Body of pancreas (tissue), 4 donors: ENCODE data around the gene AOX1. TPM values are rescaled to one million over a fixed set of nuclear protein-coding genes. Genes with fewer than 3 reads are reported as not detected.

Experiments used
- ATAC-seq: fragments of 150-250 bp; one replicate; pipeline ENCODE4 v1.9.1; 2016
- DNase-seq, 4 donors: peaks; one replicate each; pipeline ENCODE4 v3.0.0-alpha.2; 2019
- H3K27ac ChIP-seq, 4 donors: fragments of 200-600 bp; sonication (generic); 1 replicate in 3 of 4; 2 replicates in 1 of 4; pipeline versions ENCODE4 v1.5.1 to v1.6.1; 2016 to 2019; ENCODE audit warnings: mild to moderate bottlenecking in 1 of 4, mixed read lengths in 1 of 4, moderate library complexity in 1 of 4
- H3K27me3 ChIP-seq, 2 donors: fragments of 200-600 bp; sonication (generic); one replicate each; pipeline ENCODE4 v1.6.0; 2016; ENCODE audit warnings: mild to moderate bottlenecking in 1 of 2
- H3K36me3 ChIP-seq, 2 donors: fragments of 200-600 bp; sonication (generic); replicated peaks in 1 of 2; 2 replicates each; pipeline ENCODE4 v1.5.1; 2016; ENCODE audit warnings: low read depth in 2 of 2; ENCODE audit not compliant: insufficient read depth in 1 of 2
- H3K4me1 ChIP-seq: fragments of 200-600 bp; sonication (generic); one replicate; pipeline ENCODE4 v1.6.0; 2016
- H3K4me3 ChIP-seq, 2 donors: fragments of 200-600 bp; sonication (generic); 1 replicate in 1 of 2; 2 replicates in 1 of 2; pipeline ENCODE4 v1.5.1; 2016 to 2019
- H3K9me3 ChIP-seq, 3 donors: fragments of 200-600 bp; sonication (generic); 1 replicate in 2 of 3; 2 replicates in 1 of 3; pipeline ENCODE4 v1.5.1; 2016
- POLR2A ChIP-seq, 3 donors: fragments of 450-650 bp; IDR thresholded peaks; one replicate each; pipeline ENCODE4 v1.6.1; 2016; ENCODE audit warnings: antibody characterized with exemption in 3 of 3, mild to moderate bottlenecking in 2 of 3
- WGBS, 2 donors: methylation state at CpG; one replicate each; pipeline ENCODE4 v1.1.5; 2017; 5-methylcytosine and 5-hydroxymethylcytosine counted together
- intact Hi-C: fragments of 100-400 bp; cut with DNase I; formaldehyde crosslinking; loops from one replicate; pipeline ENCODE4 v1.15.1; 2023
- total RNA-seq, 2 donors: library from RNA; depleted of rRNA; stranded (reverse); fragments of >200 nt; gene quantifications; one replicate each; pipeline ENCODE4 v1.1.0, GENCODE V29; 2016
- TF ChIP-seq, protein P1 (sequence below), 7 experiments: fragments of 450-650 bp in 4 of 7; fragments of 200-600 bp in 3 of 7; sonication (generic) in 3 of 7; IDR thresholded peaks; one replicate each; pipeline ENCODE4 v1.5.1; 2016 to 2019; ENCODE audit warnings: antibody characterized with exemption in 7 of 7

Gene AOX1
- total RNA-seq, 2 donors from 2014 or later, result 60.0 to 75.0 TPM

GRCh38 chr2:200649724-200650123, 63.9 kb downstream of the AOX1 start:
- Histone ChIP-seq H3K4me1 (peaks cover 42% of the 10 kb centered on the region), H3K4me3 (no peak overlapping the region), H3K36me3 (peaks cover 0 to 12% of the 10 kb centered on the region in 2 donors), H3K9me3 (peaks cover 0 to 3% (median 0%) of the 10 kb centered on the region in 3 donors), H3K27me3 (no peaks in the 10 kb centered on the region), H3K27ac (no peak overlapping the region)
- intact Hi-C loops, result no loop called here
- 45 to 51% methylated on average over 3 of the region's 3 CpGs for WGBS, 2 donors
- no peak for ATAC-seq
- TF ChIP-seq, protein P1, sequence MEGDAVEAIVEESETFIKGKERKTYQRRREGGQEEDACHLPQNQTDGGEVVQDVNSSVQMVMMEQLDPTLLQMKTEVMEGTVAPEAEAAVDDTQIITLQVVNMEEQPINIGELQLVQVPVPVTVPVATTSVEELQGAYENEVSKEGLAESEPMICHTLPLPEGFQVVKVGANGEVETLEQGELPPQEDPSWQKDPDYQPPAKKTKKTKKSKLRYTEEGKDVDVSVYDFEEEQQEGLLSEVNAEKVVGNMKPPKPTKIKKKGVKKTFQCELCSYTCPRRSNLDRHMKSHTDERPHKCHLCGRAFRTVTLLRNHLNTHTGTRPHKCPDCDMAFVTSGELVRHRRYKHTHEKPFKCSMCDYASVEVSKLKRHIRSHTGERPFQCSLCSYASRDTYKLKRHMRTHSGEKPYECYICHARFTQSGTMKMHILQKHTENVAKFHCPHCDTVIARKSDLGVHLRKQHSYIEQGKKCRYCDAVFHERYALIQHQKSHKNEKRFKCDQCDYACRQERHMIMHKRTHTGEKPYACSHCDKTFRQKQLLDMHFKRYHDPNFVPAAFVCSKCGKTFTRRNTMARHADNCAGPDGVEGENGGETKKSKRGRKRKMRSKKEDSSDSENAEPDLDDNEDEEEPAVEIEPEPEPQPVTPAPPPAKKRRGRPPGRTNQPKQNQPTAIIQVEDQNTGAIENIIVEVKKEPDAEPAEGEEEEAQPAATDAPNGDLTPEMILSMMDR (IDR thresholded peaks at IDR 0.05), result no peak
- no peak for TF ChIP-seq POLR2A (IDR thresholded peaks at IDR 0.05)
- DNase-seq, result no peak

DNA sequence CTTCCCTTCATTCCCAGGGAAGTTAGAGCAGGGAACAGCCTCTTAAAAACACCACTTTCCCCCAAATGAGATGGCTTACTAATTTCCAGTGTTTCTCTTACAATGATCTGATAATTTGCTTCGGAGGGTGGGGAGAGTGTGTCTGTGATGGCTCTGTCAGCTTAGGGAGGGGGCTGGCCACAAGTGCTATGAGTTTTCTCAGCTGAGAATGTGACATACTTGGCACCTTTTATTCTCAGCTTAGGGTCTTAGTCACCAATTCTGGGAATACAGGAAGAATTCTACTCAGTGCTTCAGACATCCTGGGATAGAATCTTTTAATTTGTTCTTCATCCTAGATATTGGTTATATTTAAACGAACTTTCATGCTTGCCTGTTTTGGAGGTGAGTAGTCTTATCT, 64.4 kb downstream of the AOX1 start:
- Histone ChIP-seq H3K4me3 (no peak overlapping the region), H3K27me3 (no peaks in the 10 kb centered on the region), H3K9me3 (peaks cover 0 to 3% (median 0%) of the 10 kb centered on the region in 3 donors), H3K27ac (no peak overlapping the region), H3K4me1 (peaks cover 46% of the 10 kb centered on the region), H3K36me3 (peaks cover 0 to 12% of the 10 kb centered on the region in 2 donors)
- intact Hi-C loops, result no loop called here
- TF ChIP-seq, protein P1 (IDR thresholded peaks at IDR 0.05), result no peak
- TF ChIP-seq POLR2A (IDR thresholded peaks at IDR 0.05), result no peak
- ATAC-seq, result no peak
- DNase-seq, result no peak
- WGBS, 2 donors, result 74 to 79% methylated on average over 2 of the region's 2 CpGs

GRCh38 chr2:200652158-200652557, 66.3 kb downstream of the AOX1 start:
- H3K27ac ChIP-seq, result peak overlapping the region in 3 of 4 donors; percentile 0 to 44 (median 9)
- DNase-seq (no peak), ATAC-seq (no peak)
- intact Hi-C loops, result no loop called here
- TF ChIP-seq, protein P1 (IDR thresholded peaks at IDR 0.05), result no peak
- TF ChIP-seq POLR2A (IDR thresholded peaks at IDR 0.05), result no peak
- peaks cover 0 to 3% (median 0%) of the 10 kb centered on the region in 3 donors for H3K9me3 ChIP-seq
- H3K27me3 ChIP-seq, result no peaks in the 10 kb centered on the region
- H3K4me3 ChIP-seq, result no peak overlapping the region
- H3K36me3 ChIP-seq, result peaks cover 0 to 12% of the 10 kb centered on the region in 2 donors
- peaks cover 63% of the 10 kb centered on the region for H3K4me1 ChIP-seq
- 36 to 72% methylated on average over 1 of the region's 1 CpG for WGBS, 2 donors

- intact Hi-C loops, result no loop called here
- 25 to 39% methylated on average over 3 of the region's 3 CpGs for WGBS, 2 donors
- H3K27ac ChIP-seq, result peak overlapping the region in 3 of 4 donors; percentile 0 to 46 (median 44)
Observed at GRCh38 chr2:200653021-200653420, 67.2 kb downstream of the AOX1 start.

More at GRCh38 chr2:200653021-200653420, 67.2 kb downstream of the AOX1 start:
- H3K4me1 ChIP-seq, result peaks cover 72% of the 10 kb centered on the region
- H3K27me3 ChIP-seq, result no peaks in the 10 kb centered on the region
- peak in 3 of 4 donors; percentile 42 to 52 (median 52) for DNase-seq
- peaks cover 0 to 3% (median 0%) of the 10 kb centered on the region in 3 donors for H3K9me3 ChIP-seq
- H3K36me3 ChIP-seq, result peaks cover 0 to 12% of the 10 kb centered on the region in 2 donors
- no peak overlapping the region for H3K4me3 ChIP-seq
- peak; percentile 76 for ATAC-seq
- TF ChIP-seq, protein P1 (IDR thresholded peaks at IDR 0.05), result no peak
- TF ChIP-seq POLR2A (IDR thresholded peaks at IDR 0.05), result no peak
